ENCODE data around the gene MNX1.

The MNX1 gene

DNA sequence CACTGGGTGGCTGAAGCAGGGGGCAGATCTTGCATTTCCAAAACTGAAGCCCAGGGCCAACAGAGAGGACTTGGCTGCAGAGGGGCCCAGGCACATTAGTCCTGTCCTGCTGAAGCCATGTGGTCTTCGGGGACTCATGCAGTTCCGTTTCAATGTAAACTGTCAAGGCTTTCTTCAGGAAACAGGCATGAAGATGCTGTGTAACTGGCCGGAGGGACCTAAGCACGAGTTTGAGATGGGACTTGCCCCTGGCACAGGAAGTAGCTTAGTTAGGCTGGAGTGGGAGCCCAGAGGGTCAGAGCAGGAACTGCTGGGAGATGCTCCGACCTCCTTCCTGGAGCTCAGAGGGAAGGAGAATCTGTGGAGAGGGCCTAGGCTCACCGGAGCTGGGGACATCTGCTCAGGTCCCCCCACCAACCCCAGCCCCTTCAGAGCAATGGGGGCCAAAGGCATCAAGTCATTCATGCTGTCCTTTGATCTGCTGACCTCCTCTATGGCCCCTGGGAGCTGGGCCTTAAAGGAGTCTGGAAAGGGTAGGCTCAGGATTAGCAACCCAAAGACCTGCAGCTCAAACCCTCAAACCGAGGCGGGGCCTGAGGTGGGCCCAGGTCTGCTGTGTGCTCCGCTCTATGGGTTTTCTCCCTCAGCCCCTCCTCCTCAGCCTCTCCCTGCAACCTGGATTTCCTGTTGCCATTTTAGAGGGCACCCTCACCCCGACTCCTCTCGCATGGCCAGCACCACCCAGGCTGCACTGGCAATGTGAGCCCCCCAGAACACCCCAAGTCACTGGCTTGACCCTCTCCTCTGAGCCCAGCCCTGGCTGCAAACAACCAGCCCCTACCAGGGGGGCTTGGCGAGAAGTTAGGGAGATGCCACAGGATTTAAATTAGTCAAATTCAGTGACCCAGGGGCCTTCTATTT, 4.4 kb upstream of the MNX1 start:
- no peak for DNase-seq (ENCODE audit: low spot score)

DNA sequence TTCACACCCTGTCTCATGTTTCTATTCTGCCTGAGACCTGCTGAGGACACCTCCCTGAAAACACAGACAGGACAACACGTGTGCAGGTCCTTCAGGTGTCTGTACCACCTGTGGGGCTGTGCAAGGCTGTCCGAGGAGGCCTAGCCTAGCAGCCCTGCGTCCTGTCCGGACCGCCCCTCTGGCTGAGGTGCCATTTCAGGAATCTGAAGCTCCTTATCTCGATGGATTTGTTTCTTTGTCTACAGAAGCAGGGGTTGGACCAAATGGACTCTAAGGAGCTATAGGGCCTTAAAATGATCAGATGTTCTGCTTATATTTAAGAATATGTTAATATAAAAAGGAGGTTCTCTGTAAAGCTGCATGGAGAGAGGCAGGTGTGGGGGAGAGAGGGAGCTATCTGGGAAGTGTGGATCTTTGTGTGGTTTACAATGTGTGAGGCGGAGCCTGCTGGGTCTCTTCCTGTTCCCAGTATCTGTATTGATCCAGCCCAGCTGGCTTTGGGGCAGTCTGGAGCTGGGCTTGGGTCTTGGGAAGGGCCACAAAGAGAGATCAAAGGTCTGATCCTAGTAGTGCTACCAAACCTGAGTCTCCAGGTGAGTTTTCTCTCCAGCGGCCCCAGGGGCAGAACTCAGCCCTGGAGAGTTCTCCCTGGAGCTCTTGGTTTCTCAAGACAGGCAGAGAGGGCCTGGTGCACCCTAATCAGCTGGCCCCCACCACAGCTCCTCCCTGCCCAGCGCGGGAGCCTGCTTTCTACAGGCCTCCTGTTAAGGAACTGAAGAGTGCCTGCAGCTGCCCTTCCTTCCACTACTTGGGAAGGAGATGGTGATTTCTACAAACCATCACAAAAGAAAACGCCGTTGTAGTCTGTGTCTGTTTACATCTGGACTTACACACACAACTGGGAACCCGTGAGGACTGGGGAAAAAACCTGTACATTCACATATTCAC, 3.4 kb upstream of the MNX1 start:
- DNase-seq (ENCODE audit: low spot score), result no peak

DNA sequence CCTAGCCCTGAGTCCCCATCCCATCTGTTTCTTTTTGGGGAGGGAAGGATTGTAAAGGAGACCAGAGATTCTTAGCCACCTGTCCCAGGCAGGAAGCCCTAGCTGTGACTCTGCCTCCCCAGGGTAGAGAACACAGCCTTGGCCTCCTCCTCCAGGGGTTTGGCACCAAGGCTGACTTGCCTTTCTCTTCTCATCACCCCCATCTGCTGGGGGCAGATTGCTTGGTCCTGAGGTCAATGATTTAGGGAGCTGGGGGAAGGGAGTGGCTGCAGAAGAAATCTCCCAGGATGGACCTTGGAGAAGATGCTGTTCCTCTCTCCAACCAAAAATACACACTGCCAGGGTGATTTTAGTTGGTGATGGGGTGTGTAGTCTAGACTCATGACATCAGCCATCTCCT, 2.6 kb upstream of the MNX1 start:
- no peak for DNase-seq (ENCODE audit: low spot score)

DNA sequence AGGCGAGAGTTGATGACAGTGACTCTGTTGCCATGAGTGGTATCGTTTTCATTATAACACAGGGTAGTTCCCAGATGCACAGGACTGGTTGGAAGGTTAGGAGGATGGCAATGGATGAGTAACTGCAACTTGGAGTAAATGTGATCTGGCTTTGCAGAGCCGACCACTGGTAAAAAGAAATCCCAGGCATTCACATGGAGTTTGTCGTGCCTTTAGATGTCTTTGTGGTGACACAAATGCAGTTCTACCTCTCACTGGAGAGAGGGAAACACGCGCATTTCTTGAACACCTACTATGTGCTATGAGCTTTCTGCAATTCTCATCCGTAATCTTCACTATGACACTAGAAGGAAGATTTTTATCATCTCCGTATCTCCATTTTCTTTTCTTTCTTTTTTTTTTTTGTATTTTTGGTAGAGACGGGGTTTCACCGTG, 1.7 kb upstream of the MNX1 start:
- no peak for DNase-seq (ENCODE audit: low spot score)

DNA sequence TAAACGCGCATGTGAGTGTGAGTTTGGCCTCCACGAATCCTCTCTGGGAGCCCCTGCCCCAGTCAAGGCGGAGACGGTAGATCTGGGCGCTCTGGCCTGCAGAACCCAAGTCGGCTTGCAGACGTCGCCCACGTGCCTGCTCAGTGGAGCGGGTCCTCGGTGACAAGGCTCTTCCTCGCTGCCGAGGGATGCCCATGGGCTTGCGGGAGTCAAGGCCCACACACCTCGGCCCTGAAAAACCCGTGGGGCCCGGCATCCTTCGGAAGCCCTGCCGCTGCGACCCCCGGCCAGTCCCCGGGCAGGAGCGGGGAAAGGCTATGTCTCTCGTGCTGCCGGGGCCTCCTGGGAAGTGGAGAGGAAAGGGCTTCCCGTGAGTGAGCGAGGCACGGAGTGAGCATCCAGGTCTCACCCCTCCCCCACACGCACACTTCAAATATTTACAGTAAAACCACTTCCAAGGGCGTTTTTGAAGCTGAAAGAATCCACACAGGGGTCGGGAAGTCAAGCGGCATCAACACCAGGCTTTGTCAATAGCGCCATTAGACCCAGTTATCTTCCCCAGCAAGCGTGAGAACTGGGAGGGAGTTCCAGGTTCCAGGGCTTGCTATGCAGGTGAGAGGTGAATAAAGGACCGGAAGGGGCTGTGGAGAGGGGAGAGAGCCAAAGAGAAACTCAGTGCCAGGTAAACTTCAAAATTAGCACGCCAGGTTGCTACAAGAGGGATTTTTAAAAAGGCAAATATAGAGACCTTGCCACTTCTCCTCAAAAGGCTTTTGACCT, 1.1 kb upstream of the MNX1 start:
- DNase-seq (ENCODE audit: low spot score), result no peak

DNA sequence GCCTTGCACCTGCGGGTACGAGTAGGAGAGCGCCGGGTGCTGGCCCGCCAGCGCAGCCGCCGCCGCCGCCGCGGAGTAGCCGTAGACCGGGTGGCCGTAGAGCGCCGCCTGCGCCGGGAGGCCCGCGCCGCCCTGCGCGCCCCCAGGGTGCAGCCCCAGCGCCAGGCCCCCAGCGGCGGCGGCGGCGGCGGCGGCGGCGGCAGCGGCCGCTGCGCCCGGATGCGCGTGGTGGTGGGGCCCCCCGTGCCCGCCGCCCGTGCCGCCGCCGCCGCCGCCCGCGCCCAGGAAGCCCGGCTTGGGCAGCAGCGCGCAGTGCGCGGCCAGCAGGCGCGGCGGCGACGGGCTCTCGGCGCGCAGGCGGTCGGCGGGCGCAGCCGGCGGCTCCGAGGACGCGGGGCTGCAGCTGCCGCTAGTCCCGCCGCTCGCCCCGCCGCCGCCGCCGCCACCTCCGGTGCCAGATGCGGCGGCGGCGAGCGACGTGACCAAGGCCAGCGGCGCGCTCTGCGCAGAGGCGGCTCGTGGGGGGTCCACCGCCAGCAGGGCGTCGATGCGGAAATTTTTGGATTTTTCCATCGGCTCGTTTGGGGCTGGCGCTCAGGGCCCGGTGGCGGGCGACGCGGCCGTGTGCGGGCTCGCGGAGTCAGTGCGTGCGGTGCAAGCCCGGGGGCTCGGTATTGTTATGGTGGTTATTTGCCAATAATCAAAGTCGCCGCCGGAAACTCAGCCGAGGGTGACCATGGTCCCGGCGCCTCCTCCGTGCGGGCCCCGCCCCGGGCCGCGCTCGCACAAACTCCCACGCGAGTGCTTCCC, 480 bp downstream of the MNX1 start:
- no peak for DNase-seq (ENCODE audit: low spot score)

DNA sequence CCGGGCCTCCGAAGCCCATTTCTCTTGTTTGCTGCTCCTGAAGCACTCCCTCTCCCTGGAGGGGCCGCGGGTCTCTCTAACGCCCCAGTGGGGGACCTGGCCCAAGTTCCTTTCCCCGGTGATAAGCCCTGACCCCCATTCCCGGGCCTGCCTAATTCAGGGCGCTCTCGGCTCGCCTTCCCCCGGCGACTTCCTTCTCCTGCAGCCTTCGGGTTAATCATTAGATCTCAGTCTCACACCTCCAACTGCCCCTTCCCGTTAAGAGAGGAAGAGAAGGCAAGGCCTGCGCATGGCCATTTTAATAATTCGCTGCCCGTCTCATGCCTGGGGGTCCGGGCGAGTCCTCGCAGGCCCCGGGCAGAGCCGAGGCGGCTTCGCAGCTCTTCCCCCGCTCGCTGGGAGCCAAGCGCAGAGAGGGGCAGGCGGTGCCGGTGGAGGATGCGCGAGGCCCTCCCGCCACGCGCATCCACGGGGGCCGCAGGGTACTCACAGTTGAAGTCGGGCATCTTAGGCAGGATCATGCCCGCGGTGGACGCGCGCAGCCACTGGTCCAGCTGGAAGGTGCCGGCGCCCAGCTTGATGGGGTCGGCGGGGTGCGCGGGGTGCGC, 1.2 kb downstream of the MNX1 start:
- no peak for DNase-seq (ENCODE audit: low spot score)

DNA sequence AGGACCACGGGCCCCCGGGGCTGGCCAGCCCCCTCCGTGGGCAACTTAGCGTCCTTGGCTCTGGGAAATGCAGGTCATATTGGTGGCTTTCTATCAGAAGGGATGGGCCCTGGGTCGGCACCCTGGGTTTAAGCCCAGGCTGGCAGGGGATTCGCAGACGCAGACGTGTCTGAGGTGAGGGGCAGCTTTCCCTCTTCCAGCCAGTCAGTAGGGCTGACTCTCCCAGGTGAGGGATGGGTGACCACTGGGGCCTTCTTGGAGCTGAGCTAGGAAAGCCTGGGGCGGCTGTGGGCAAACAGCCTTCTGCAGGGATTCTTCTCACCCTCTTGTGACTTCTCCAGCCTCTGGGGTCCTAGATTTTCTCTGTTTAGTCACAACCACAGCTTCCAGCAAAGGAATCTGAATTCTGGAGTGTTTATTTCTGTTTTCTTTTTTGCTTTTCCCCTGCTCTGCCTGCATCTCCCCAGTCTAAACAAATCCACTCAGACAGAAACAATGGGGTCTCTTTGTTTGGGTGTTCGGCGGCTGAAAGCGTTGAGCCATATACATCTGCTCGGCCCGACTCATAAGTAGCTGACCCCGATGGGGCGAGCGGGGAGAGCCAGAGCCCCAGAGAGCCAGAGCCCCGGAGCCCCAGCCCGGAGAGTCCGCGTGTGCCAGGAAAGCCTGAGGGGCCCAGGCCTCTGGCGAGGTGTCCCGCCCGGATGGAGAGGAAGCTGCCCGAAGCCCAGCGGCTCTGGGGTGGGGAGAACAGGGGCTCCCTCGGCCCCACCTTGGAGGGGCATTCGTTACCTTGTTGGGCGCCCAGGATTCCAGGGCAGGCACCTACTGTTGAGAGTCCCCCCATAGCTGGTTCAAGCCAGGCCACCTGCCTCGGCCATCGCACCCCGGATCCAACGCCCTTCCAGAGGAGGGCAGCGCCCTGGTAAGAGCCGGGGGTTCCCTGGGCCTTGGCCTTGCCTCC, 2.0 kb downstream of the MNX1 start:
- no peak for DNase-seq (ENCODE audit: low spot score)

DNA sequence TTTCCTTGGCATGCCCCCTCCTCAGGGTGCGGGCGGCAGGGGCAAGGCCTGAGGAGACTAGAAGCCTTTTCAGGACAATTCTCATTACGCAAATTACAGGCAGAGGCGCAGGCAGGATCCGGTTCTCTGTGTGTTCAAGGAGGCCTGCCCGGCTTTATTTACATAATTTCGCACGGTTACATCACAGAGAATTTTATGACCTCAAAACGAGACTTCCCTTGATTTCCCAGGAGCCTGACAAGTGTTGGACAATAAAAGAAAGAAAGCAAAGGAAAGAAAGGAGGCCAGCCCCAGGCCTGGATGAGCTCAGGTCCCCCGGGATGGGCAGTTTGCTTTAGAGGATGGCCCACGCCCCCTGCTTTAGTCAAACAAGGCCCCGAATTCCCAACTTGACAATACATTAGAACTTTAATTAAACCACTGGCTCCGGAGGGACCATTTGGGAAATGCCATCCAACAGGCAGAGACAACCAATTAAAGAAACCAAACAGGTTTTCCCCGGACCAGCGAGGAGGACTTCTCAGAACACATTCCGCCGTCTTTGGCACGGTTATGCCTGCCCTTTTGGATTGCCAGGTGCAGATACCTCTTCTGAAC, 2.9 kb downstream of the MNX1 start:
- no peak for DNase-seq (ENCODE audit: low spot score)

DNA sequence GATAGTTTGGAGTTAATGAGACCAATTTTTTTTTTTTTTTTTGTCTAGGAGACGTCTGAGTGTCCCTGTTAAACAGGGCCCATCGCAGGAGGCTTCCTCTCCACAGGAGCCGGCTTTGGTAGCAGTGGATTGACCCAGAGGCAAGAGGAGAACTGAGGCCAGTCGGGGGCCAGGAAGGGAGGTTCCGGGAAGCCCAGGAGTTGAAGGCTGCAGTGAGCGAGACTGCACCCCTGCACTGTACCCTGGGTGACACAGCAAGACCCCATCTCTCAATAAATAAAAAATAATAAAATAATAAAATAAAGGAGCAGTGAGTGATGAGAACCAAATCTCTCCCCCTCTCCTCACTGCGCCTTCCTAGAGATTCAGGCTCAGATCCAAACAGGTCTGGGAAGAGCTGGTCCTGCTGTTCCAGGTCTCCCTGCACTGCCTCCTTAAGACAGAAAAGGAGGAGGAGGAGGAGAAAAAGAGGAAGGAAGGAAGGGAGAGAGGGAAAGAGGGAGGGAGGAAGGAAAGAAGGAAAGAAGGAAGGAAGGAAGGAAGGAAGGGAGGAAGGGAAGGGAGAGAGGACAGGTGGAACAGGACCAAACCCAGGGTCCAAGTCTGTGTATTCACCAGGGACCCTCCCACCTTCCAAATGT, 3.5 kb downstream of the MNX1 start:
- no peak for DNase-seq (ENCODE audit: low spot score)

DNA sequence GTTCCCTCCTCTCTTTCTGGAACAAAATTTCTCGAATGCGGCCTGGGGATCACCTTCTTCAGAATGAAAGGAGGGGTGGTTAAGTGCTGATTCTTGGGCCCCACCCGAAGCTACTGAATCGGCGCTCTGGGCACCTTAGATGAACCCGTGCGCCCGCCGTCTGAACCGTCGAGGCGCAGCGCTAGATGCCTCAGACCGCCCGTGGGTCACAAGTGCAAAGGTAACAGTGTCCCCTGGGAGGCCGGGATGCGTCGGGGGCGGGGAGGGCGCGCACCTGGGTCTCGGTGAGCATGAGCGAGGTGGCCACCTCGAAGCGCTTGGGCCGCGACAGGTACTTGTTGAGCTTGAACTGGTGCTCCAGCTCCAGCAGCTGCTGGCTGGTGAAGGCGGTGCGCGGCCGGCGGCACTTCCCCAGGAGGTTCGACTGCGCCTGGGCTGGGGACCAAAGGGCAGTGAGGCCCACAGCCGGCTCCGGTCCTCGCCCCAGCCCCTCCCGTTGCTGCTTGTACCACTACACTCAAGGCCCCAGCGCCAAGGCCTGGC, 4.2 kb downstream of the MNX1 start:
- DNase-seq (ENCODE audit: low spot score), result no peak

DNA sequence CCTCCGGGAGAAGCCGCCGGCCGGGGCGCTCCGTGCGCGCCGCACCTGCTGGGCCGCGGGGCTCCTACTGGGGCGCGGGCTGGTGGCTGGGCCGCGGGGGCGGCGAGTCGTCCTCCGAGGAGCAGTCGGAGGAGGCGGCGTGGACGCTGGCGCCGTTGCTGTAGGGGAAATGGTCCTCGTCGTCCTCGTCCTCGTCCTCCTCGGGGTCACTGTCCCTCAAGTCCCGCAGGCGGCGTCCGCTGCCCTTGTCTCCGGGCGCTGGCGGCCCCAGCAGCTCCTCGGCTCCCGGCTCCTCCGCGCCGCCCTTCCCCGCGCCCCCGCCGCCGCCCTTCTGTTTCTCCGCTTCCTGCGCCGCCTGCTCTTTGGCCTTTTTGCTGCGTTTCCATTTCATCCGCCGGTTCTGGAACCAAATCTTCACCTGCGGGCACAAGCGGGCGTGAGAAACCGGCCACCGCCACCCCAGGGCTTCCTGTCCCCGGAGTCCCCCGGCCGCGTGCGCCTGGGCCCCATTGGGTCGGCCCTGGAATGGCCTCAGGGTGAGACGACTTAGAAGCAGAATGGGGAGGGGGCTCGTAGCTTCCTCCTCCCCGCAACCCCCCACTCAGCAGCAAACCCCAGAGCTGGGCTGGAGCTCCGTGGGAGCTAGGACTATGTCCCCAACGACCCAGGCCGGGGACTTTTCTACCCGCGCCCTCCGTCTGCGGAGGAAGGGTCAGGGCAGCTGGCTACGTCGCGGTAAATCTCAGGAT, 4.8 kb downstream of the MNX1 start:
- DNase-seq (ENCODE audit: low spot score), result no peak

DNA sequence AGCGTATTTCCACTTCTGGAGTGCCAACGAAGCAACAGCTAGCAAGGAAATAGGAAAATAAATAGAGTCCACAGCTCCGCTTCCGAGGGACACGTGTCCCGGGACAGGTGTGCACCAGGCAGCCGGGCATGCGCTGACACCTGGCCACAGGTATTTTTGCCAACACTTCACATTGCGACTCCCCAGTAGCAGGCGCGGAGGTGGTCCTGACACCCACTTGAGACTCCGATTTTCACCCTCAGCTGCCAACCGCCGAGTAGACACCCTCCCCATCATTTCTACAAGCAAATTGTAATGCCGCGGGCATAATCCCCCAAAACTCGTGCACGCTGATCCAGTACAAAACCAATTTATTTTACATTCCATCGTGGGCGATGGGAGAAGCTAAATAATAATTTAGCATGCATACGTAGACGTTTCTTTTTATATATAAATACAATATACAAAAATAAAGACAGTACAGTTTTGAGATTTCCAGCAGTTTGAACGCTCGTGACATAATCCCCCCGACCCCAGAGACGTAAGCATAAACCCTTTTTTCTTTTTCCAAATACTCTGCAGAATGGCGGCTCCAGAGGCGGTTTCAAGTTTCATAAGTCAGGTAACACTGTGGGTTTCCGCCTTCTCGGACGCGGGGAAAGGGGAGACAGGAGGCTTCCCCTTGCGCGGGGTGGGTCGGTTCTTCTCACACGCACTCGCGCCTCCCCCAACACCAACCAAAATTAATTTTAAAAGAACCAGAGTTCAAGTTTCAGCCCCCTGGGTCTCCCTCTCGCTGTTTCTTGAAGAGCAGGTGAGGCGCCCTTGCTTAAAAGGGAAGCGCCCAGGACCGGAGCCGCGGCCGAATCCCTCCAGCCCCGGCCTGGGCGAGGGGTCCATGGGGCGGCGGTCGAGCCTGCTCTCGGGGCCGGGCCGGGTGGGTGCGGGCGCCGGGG, 5.7 kb downstream of the MNX1 start:
- no peak for DNase-seq (ENCODE audit: low spot score)

DNA sequence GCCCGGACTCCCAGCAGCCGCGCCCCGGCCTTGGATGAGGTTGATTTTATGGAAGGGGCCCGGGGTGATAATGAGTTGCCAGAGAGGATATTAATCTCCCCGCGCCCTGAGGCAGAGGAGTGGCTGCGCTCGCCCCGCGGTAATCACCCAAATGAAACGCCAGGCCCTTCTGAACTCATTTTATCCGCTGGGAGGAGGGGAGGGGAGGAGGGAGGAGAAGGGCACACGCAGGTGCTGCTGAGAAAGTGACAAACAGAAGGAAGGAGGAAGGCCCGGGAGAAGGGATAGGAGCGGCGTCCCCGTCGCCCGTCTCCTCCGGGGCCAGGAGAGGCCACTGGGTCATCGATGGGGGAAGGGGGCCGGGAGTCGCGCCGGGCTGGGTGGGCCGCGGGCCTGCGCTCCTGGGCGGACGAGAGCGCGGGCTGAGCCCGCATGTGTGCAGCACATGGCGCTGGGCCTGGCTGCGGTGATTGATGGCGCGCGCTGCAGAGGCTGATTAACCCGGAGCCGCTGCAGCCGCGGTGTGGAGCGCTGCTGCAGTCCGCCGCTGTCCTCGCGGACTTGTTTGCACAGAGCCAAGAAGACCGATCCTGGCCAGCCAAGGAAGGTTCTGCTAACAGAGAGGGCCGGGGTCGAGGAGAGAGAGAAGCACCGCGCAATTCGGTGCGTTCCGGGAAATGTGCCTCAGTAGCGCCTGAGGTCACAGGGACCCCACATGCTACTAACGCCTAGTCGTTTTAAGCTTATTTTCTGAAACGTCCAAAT, 6.5 kb downstream of the MNX1 start:
- DNase-seq (ENCODE audit: low spot score), result no peak

DNA sequence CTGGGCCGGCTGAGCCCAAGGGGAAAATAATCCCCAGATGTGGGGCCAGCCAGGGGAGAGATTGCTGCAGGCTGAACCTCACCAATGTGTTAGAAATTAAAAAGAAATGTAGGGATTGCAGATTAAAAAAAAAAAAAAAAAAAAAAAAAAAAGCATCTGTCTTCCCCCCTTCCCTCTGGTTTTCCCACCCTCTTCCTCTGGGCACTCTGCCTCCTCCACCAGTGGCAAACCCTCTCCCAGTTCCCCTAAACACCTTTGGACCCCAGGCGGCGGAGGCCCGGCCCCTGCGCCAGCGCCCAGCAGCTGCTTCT, 7.1 kb downstream of the MNX1 start:
- no peak for DNase-seq (ENCODE audit: low spot score)

DNA sequence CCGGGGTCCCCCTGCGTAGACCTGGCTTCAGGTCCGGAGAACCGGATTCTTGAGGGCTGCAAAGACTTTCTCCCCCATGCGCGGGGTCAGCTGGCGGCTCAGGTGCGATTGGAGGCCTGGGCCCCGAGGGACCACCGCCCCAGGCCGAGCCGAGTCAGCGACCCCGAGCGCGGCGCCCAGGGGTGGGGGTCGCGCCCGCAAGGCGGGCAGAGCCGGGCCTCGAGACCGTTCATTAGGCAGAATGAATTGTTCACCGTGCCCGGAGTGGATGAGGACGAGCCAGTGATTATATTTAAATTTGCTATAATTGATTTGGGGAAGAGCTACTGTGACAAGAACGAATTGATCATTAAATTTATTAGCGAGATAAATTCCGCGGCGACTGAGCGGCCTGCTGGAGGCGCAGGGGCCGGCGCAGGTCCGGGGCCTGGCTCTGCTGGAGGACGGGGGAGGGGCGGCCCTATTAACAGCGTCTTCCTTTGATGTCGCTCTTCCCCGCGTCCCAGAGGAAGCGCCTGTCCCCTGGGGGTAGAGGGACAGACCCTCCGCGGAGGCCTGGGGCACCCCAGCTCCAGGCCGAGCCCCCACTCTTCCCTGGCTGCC, 7.5 kb downstream of the MNX1 start:
- no peak for DNase-seq (ENCODE audit: low spot score)
